Middle frontal gyrus (tissue), 1 donor: ENCODE data around the gene ACTR1B.
"Not testable (repeated sequence)": the region's sequence is repeated elsewhere in the genome, so short reads cannot be mapped to it uniquely, and the experiment has no call there.

Experiments
- DNase-seq: peaks from one replicate; pipeline ENCODE4 v3.0.0-alpha.2; 2015; ENCODE audit warnings: low spot score; ENCODE audit errors: extremely low spot score

ACTR1B gene

DNA sequence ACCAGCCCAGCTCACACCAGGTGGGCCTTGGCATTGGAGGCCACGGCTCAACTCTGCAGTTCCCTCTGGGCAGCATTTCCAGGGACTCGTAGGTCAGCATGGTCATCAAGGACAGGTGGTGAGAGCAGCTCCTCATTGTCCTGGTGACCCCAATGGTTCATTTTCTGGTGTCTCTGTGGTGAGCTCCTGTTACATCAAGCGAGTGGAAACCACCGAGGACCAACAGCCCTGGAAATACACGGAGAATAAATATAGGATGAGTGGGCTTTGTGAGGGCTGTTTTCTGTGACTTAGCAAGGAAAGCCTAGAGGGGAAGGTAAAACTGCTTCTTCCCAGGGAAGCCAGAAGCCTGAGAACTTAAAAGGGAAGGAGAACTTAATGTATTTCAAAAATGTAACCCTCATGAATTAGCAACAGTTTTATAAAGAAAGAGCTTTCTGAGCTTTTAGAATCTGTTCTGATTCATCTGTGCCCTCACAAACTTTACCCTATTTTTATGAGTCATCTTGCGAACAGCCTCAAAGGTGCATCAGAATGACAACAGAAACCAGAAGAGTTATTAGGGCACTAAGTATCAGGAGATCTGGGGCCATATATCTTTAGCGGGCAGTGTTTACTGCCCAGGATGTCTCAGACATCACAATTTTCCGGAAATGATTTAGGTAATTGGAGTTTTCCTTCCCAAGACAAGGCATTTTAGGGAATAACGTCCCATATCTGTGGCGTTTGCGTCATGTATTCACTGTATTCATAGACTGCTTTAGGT is 24.4 kb upstream of the ACTR1B start:
- DNase-seq = no peak

GRCh38 chr2:97687235-97687634 is 23.4 kb upstream of the ACTR1B start:
- not testable (repeated sequence) for DNase-seq

- no peak for DNase-seq
Measured at GRCh38 chr2:97678298-97678697, 14.5 kb upstream of the ACTR1B start.

DNA sequence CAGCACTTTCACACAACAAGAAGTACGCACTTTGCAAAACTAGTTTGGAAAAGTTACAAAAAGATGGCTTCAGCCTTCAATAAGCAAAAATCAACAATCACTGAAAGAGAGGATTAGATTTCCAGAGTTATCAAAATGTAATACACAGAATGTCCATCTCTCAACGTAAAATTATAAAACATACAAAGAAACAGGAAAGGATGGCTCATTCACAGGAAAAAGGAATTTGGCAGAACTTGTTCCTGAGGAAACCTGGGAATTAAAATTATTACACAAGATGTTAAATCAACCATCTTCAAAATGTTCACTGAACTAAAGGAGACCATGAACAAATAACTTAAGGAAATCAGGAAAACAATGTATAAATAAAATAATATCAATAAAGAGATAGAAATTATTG is 13.6 kb upstream of the ACTR1B start:
- DNase-seq = no peak

- DNase-seq = no peak
Measured at GRCh38 chr2:97676620-97677019, 12.8 kb upstream of the ACTR1B start.

GRCh38 chr2:97675430-97676113 is 11.7 kb upstream of the ACTR1B start:
- no peak for DNase-seq

GRCh38 chr2:97673915-97674283 is 10.1 kb upstream of the ACTR1B start:
- DNase-seq = no peak

DNA sequence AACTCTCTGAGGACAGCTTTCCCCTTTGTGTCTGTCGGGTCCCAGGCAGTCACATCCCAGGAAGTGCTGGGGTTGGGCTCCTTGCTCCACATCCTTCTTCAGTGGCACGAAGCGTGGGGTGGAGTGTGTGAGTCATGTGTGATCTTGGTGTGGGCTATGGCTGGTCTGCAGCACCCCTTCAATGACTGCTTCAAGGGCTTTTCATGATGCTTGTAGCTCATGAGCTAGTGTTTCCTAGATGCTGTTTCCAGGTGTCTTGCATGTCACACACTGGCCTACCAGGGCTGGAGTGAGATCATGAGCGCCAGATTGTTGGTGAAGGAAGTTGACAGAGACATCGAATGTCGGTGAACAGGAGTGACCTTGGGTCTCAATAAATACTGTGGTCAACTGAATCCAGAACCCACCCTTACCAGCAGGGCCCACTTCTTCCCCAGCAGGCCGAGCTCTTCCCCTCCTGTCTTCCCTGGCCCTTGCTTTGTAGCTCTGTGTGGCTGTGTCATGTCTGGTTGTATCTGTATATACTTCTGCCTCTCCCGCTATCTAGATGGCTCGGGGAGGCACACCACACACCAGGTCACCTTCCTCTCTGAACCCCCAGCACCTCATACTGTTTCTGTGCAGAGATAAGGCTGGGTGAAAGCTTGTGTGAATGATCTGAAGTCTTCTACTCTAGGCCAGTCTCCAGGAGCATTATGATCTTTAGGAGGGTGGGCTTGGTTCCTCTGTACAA is 9.5 kb upstream of the ACTR1B start:
- no peak for DNase-seq

DNA sequence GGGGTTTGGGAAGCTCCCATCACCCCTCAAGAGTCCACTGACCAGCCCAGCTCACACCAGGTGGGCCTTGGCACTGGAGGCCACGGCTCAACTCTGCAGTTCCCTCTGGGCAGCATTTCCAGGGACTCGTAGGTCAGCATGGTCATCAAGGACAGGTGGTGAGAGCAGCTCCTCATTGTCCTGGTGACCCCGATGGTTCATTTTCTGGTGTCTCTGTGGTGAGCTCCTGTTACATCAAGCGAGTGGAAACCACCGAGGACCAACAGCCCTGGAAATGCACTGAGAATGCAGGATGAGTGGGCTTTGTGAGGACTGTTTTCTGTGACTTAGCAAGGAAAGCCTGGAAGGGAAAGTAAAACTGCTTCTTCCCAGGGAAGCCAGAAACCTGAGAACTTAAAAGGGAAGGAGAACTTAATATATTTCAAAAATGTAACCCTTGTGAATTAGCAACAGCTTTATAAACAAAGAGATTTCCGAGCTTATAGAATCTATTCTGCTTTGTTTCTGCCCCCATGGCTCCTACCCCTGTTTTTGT is 8.8 kb upstream of the ACTR1B start:
- not testable (repeated sequence) for DNase-seq

DNA sequence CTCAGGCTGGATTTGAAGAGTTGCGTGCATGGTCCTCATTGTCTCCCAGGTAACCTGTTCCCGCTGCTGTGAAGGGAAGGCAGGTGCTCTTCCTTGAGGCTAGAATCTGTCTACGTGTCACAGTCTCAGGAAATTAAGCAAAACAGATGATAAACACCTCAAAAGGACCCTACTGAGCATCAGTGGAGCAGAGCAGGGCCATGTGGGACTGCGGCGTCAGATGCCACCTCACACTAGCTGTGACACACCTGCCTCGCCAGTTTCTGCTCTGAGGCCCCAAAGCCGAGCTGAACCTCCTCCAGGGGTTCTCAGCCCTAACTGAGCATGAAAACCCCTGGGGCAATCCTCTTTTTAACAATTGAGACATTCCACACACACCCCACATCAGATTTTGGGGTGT is 7.7 kb upstream of the ACTR1B start:
- no peak for DNase-seq

- DNase-seq = no peak
Measured at GRCh38 chr2:97670471-97670870, 6.6 kb upstream of the ACTR1B start.

GRCh38 chr2:97669448-97669847 is 5.6 kb upstream of the ACTR1B start, which contains the start of gene C2orf92:
Gene C2orf92 (plus strand): TSS chr2:97669713. CDS start chr2:97669789, 76 bp downstream.
- no peak for DNase-seq

DNA sequence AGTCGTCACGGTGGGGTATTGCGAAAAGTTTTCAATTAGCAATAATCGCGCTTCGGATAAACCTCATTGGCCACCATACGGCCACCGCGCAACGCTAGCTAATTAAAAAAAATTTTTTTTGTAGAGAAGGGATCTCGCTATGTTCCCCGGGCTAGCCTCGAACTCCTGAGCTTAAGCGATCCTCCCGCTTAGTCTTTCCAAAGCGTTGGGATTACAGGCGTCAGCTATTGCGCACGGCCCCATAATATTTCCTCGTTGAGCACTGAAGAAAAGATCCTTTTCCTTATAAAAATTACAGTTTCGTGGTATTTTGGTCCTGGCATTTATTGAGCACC is 759 bp upstream of the ACTR1B start:
- DNase-seq = no peak

GRCh38 chr2:97663626-97663961 is 250 bp downstream of the ACTR1B start:
- DNase-seq = no peak

DNA sequence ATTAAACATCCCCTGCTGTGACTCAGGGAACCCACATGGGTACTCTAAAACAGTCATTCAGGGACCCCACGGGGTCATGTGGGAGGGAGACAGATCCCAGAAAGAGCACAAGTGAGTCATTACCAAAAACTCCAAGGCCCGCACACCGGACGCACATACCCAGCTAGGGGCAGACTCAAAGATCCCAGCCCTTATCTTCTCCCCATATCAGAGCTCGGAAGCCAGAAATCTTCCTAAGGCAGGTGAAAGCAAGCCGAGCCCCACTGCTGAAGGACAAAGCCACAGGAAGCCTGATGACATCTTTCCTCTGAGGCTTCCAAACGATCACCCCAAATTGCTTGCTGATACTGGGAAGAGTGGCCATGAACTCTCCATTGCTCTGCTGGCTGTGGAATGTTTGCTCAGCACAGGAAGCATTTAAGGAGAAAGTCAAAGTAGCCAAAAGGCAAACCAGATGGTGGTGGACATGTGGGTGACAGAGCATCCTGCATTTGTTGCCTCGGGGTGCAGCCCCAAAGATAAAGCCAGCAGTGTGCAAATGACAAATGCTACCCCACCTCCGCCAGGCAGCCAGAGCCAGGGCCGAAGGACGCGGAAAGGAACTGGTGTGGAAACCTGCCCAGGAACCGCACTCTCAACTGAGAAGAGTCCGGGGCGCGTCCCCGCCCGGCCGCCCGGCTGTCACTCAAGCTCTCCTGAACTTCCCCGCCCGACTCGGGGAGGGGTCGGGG is 784 bp downstream of the ACTR1B start:
- DNase-seq = no peak

DNA sequence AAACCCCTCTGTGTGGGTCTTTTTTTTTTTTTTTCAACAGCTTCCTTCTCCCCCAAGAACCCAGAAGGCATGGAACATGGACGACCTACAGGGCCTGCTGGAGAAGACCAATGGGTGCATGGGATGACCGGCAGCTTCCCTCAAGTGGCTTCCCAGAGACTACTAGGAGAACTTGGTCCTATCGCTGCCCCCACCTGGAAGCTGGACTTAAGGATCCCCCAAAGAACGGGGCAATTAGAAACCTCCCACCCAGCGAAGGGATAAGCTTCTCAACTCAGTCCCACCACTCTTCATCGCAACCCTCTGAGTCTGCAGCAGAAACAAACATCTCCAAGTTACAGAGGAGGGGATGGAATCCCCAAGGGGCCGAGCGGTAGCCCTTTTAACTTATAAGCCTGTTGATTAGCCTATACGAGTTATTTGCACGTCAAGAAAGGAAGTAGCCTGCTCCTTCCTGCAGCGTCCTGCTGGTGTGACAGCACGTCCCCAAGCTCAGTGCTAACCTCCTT is 1.4 kb downstream of the ACTR1B start:
- no peak for DNase-seq

DNA sequence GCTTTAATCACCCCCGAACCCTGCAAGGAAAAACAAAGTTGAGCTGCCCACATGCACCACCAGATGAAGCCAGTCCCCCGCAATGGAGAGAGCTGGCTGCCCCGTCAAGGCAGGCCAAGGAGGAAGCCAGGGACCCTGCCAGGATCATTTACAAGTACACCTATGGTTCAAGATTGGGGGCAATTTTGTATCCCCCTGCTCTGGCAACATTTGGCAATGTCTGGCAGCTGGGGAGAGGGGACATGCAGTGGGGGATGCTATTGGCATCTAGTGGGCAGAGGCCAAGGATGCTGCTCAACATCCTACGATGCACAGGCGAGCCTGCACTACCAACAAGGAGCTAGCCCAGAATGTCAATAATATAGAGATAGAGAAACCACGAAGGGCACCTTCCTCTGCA is 1.9 kb downstream of the ACTR1B start:
- DNase-seq = no peak

- no peak for DNase-seq
Measured at GRCh38 chr2:97660775-97661389, 3.0 kb downstream of the ACTR1B start.

GRCh38 chr2:97660044-97660774 is 3.6 kb downstream of the ACTR1B start:
- DNase-seq = no peak
